H1 (cell line): ENCODE data around the gene BPIFB6. TPM values are rescaled to one million over a fixed set of nuclear protein-coding genes. Genes with fewer than 3 reads are reported as not detected.

Experiments
- CTCF ChIA-PET: fragments of 300-600 bp; sonication (Branson Sonifier 250); formaldehyde crosslinking; loops from one replicate; lab custom pipeline; 2021; ENCODE audit not compliant: partially characterized antibody; lab: Charles Lee
- POLR2A ChIA-PET: fragments of 300-600 bp; sonication (Branson Sonifier 250); formaldehyde crosslinking; loops from one replicate; lab custom pipeline; 2021; ENCODE audit warnings: inconsistent platforms; ENCODE audit not compliant: partially characterized antibody; lab: Charles Lee
- DNase-seq, 2 experiments: peaks; one replicate each; pipeline versions ENCODE4 v3.0.0 to v3.0.0-alpha.2; 2010 to 2022; ENCODE audit warnings: low spot score in 2 of 2, low read depth in 1 of 2, mixed read lengths in 1 of 2
- FAIRE-seq: peaks from 2 replicates; lab custom pipeline; 2011; peaks lifted over from hg19 to GRCh38; lab: Jason Lieb, UNC
- H2AFZ ChIP-seq: 2 replicates; pipeline ENCODE4 v1.8.1; 2012; ENCODE audit warnings: low read length, inconsistent platforms
- H2AK5ac ChIP-seq: 2 replicates; pipeline ENCODE4 v1.6.1; 2013; ENCODE audit warnings: low read depth, low read length
- H2BK120ac ChIP-seq: replicated peaks from 2 replicates; pipeline ENCODE3; 2013; ENCODE audit warnings: low read depth, low read length, inconsistent platforms
- H2BK12ac ChIP-seq: 2 replicates; pipeline ENCODE4 v1.6.1; 2013; ENCODE audit warnings: low read depth, low read length
- H2BK15ac ChIP-seq: 2 replicates; pipeline ENCODE4 v1.6.1; 2013; ENCODE audit warnings: low read length
- H2BK20ac ChIP-seq: 2 replicates; pipeline ENCODE4 v1.6.1; 2013; ENCODE audit warnings: low read length
- H2BK5ac ChIP-seq: 2 replicates; pipeline ENCODE4 v1.6.1; 2013; ENCODE audit warnings: low read depth, low read length
- H3K14ac ChIP-seq: 2 replicates; pipeline ENCODE4 v1.6.1; 2013; ENCODE audit warnings: inconsistent platforms; ENCODE audit not compliant: insufficient read length
- H3K18ac ChIP-seq: 2 replicates; pipeline ENCODE4 v1.6.1; 2013; ENCODE audit warnings: low read length; ENCODE audit errors: extremely low read depth
- H3K23ac ChIP-seq: 2 replicates; pipeline ENCODE4 v1.6.1; 2013; ENCODE audit warnings: inconsistent platforms; ENCODE audit not compliant: insufficient read length
- H3K23me2 ChIP-seq: 2 replicates; pipeline ENCODE4 v1.6.1; 2013; ENCODE audit warnings: low read depth, low read length
- H3K27ac ChIP-seq: 2 replicates; pipeline ENCODE4 v1.6.1; 2011; ENCODE audit warnings: low read depth, low read length, inconsistent platforms
- H3K27me3 ChIP-seq, 4 experiments: replicated peaks in 1 of 4; 1 replicate in 1 of 4; 2 replicates in 3 of 4; pipeline versions ENCODE4 v1.6.1 to v1.8.1; 2011 to 2013; ENCODE audit warnings: low read length in 3 of 4, mild to moderate bottlenecking in 3 of 4, inconsistent platforms in 2 of 4, mixed read lengths in 2 of 4, moderate library complexity in 1 of 4; ENCODE audit not compliant: control insufficient read depth in 3 of 4, insufficient read depth in 3 of 4; ENCODE audit errors: extremely low read depth in 1 of 4
- H3K36me3 ChIP-seq, 4 experiments: 2 replicates each; pipeline versions ENCODE4 v1.6.1 to v1.8.1; 2011 to 2013; ENCODE audit warnings: mild to moderate bottlenecking in 4 of 4, low read length in 3 of 4, moderate library complexity in 2 of 4, control low read depth in 1 of 4, inconsistent platforms in 1 of 4; ENCODE audit not compliant: insufficient read depth in 4 of 4, control insufficient read depth in 2 of 4
- H3K4ac ChIP-seq: replicated peaks from 2 replicates; pipeline ENCODE3; 2013; ENCODE audit warnings: low read length, low read depth, mixed read lengths, inconsistent platforms; ENCODE audit not compliant: insufficient read length
- H3K4me1 ChIP-seq, 4 experiments: replicated peaks in 1 of 4; 1 replicate in 1 of 4; 2 replicates in 3 of 4; pipeline versions ENCODE4 v1.6.1 to v1.8.1; 2011 to 2013; ENCODE audit warnings: low read length in 3 of 4, inconsistent platforms in 2 of 4, mixed read lengths in 1 of 4; ENCODE audit not compliant: insufficient read depth in 4 of 4, control insufficient read depth in 3 of 4
- H3K4me2 ChIP-seq, 2 experiments: 2 replicates each; pipeline versions ENCODE4 v1.6.1 to v1.8.1; 2011 to 2013; ENCODE audit warnings: low read depth in 2 of 2, low read length in 2 of 2, control low read depth in 1 of 2, inconsistent platforms in 1 of 2, mild to moderate bottlenecking in 1 of 2; ENCODE audit not compliant: insufficient read depth in 1 of 2
- H3K4me3 ChIP-seq, 4 experiments: fragments of 200-600, 300-600 bp in 1 of 4; sonication (generic), shearing (Covaris generic), sonication (Bioruptor Twin) in 1 of 4; 2 replicates each; pipeline versions ENCODE4 v1.5.1 to v1.8.1; 2011 to 2016; ENCODE audit warnings: low read length in 4 of 4, low read depth in 3 of 4, control low read depth in 2 of 4, inconsistent platforms in 2 of 4, mild to moderate bottlenecking in 2 of 4, mixed read lengths in 1 of 4, moderate library complexity in 1 of 4; ENCODE audit not compliant: insufficient read depth in 2 of 4; ENCODE audit errors: extremely low read depth in 1 of 4
- H3K56ac ChIP-seq: replicated peaks from 2 replicates; pipeline ENCODE3; 2013; ENCODE audit warnings: low read depth, mild to moderate bottlenecking, mixed read lengths, low read length, inconsistent platforms; ENCODE audit not compliant: insufficient read length
- H3K79me1 ChIP-seq: 2 replicates; pipeline ENCODE4 v1.6.1; 2013; ENCODE audit warnings: low read depth, low read length, control low read depth
- H3K79me2 ChIP-seq, 2 experiments: 2 replicates each; pipeline versions ENCODE4 v1.6.1 to v1.8.1; 2012 to 2013; ENCODE audit warnings: low read length in 2 of 2, mild to moderate bottlenecking in 2 of 2, inconsistent platforms in 1 of 2; ENCODE audit not compliant: insufficient read depth in 2 of 2, control insufficient read depth in 1 of 2
- H3K9ac ChIP-seq, 4 experiments: replicated peaks in 1 of 4; 1 replicate in 1 of 4; 2 replicates in 3 of 4; pipeline versions ENCODE4 v1.6.1 to v1.8.1; 2011 to 2013; ENCODE audit warnings: low read depth in 3 of 4, low read length in 3 of 4, control low read depth in 2 of 4, mild to moderate bottlenecking in 2 of 4, moderate library complexity in 2 of 4, inconsistent platforms in 1 of 4; ENCODE audit errors: extremely low read depth in 1 of 4
- H3K9me3 ChIP-seq, 2 experiments: 2 replicates each; pipeline versions ENCODE4 v1.6.1 to v1.8.1; 2012 to 2013; ENCODE audit warnings: mild to moderate bottlenecking in 2 of 2, moderate library complexity in 2 of 2, control low read depth in 1 of 2, inconsistent platforms in 1 of 2, low read depth in 1 of 2, low read length in 1 of 2, mixed read lengths in 1 of 2; ENCODE audit not compliant: insufficient read depth in 2 of 2
- H4K20me1 ChIP-seq, 2 experiments: replicated peaks in 1 of 2; 2 replicates each; pipeline versions ENCODE3 to v1.8.1; 2011 to 2013; ENCODE audit warnings: inconsistent platforms in 2 of 2, low read length in 2 of 2, mild to moderate bottlenecking in 1 of 2; ENCODE audit not compliant: insufficient read depth in 2 of 2, control insufficient read depth in 1 of 2
- H4K5ac ChIP-seq: 2 replicates; pipeline ENCODE4 v1.6.1; 2013; ENCODE audit warnings: low read length, low read depth, mixed read lengths, inconsistent platforms; ENCODE audit not compliant: insufficient read length
- H4K8ac ChIP-seq: 2 replicates; pipeline ENCODE4 v1.8.0; 2013; ENCODE audit warnings: mild to moderate bottlenecking, moderate library complexity, low read length, inconsistent platforms; ENCODE audit not compliant: insufficient read depth; ENCODE audit errors: extremely low read depth
- H4K91ac ChIP-seq: replicated peaks from 2 replicates; pipeline ENCODE3; 2013; ENCODE audit warnings: low read length, mixed read lengths, inconsistent platforms; ENCODE audit not compliant: insufficient read length
- CTCF ChIP-seq, 3 experiments: IDR thresholded peaks; 1 replicate in 2 of 3; 2 replicates in 1 of 3; pipeline versions ENCODE4 v1.5.1 to v1.6.1; 2011; ENCODE audit warnings: low read length in 3 of 3, mild to moderate bottlenecking in 3 of 3, inconsistent platforms in 2 of 3, low read depth in 1 of 3, moderate library complexity in 1 of 3; ENCODE audit not compliant: insufficient read depth in 1 of 3; ENCODE audit errors: control extremely low read depth in 1 of 3
- EGR1 ChIP-seq: IDR thresholded peaks from 2 replicates; pipeline ENCODE4 v1.6.1; 2011; ENCODE audit warnings: low read depth, low read length, borderline replicate concordance
- RBBP5 ChIP-seq: IDR thresholded peaks from 2 replicates; pipeline ENCODE4 v1.7.1; 2012; ENCODE audit warnings: low read depth, mild to moderate bottlenecking, inconsistent platforms, low read length, moderate library complexity, borderline replicate concordance
- SAP30 ChIP-seq: fragments of 300-600 bp; sonication (generic); IDR thresholded peaks from 2 replicates; pipeline ENCODE4 v1.7.1; 2012; ENCODE audit warnings: low read length, moderate library complexity, mild to moderate bottlenecking, inconsistent platforms; ENCODE audit not compliant: insufficient read depth, insufficient replicate concordance
- SP1 ChIP-seq: IDR thresholded peaks from 2 replicates; pipeline ENCODE4 v1.6.1; 2011; ENCODE audit warnings: low read depth, low read length
- SP2 ChIP-seq: IDR thresholded peaks from 2 replicates; pipeline ENCODE4 v1.6.1; 2012; ENCODE audit warnings: mild to moderate bottlenecking, low read length, inconsistent platforms
- TBP ChIP-seq: IDR thresholded peaks from 2 replicates; pipeline ENCODE4 v1.6.1; 2011; ENCODE audit warnings: low read depth, low read length, improper control_type of control experiment
- TCF12 ChIP-seq: IDR thresholded peaks from 2 replicates; pipeline ENCODE4 v1.6.1; 2011; ENCODE audit warnings: low read depth, mild to moderate bottlenecking, low read length
- WGBS, 2 experiments: shearing (Covaris generic) in 1 of 2; methylation state at CpG; one replicate each; pipeline versions ENCODE4 v1.1.6 to v1.1.7; 2013 to 2015; ENCODE audit warnings: low lambda C conversion rate in 2 of 2, mixed read lengths in 2 of 2, inconsistent platforms in 1 of 2, low coverage in 1 of 2, missing lambda C conversion rate in 1 of 2; ENCODE audit not compliant: insufficient replicate concordance in 2 of 2, insufficient coverage in 1 of 2, insufficient read length in 1 of 2; ENCODE audit errors: extremely low coverage in 1 of 2, missing lambda C conversion rate in 1 of 2; 5-methylcytosine and 5-hydroxymethylcytosine counted together
- polyA plus RNA-seq, 7 experiments: library from polyadenylated mRNA; depleted of rRNA in 3 of 7; stranded (reverse) in 5 of 7; unstranded in 2 of 7; fragments of >200 nt in 5 of 7; fragments of 200-250 nt in 2 of 7; gene quantifications; 1 replicate in 5 of 7; 2 replicates in 1 of 7; 4 replicates in 1 of 7; pipeline versions ENCODE4 v1.2.1 to v1.2.3, GENCODE V29; 2011 to 2013; ENCODE audit warnings: missing spikeins in 2 of 7, mixed read lengths in 2 of 7
- total RNA-seq: library from RNA; stranded (reverse); fragmentation: NEBNext Ultra II Directional; extraction: Animal tissue kit (Norgen Biotek cat#: 25700); gene quantifications from 2 replicates; pipeline ENCODE4 v1.2.1, GENCODE V29; 2021

Gene BPIFB6
- total and polyA plus RNA-seq, 2 of the 8 experiments (the other 6 are each of a cell fraction or from before 2014, with no cell fraction given): not detected

GRCh38 chr20:33068251-33068939 lies 36.9 kb downstream of the BPIFB6 start:
- Histone ChIP-seq H3K79me1 (no peaks in the 10 kb centered on the region), H2AFZ (no peak overlapping the region), H4K8ac (no peak overlapping the region), H4K91ac (no peak overlapping the region), H2AK5ac (no peak overlapping the region)
- TF ChIP-seq CTCF (IDR thresholded peaks at IDR 0.05; ENCODE audit: control extremely low read depth in 1 of 3, insufficient read depth in 1 of 3, low read depth in 1 of 3, low read length in 3 of 3) (no peak), SP1 (no peak), TCF12 (no peak), SAP30 (no peak), RBBP5 (no peak), TBP (no peak), SP2 (no peak), EGR1 (no peak)
- TF ChIP-seq, all 59 proteins: peak for 0
- H3K9me3 ChIP-seq: no peaks in the 10 kb centered on the region
- POLR2A ChIA-PET: interaction anchor here (1.1 kb wide), 1 partner anchor 305 kb away, joined by 3 read pairs; no protein-coding TSS in a partner anchor
- H3K4me3 ChIP-seq: no peak overlapping the region
- H3K23me2 ChIP-seq: no peaks in the 10 kb centered on the region
- H3K36me3 ChIP-seq: no peaks in the 10 kb centered on the region
- no peak overlapping the region for H3K27ac ChIP-seq
- no peak overlapping the region for H3K4me2 ChIP-seq
- FAIRE-seq (no peak), DNase-seq (no peak)
- H3K18ac ChIP-seq: no peak overlapping the region
- H3K79me2 ChIP-seq: no peaks in the 10 kb centered on the region
- no peak overlapping the region for H4K5ac ChIP-seq
- no peaks in the 10 kb centered on the region for H3K27me3 ChIP-seq
- no peak overlapping the region for H3K4ac ChIP-seq
- H2BK20ac ChIP-seq: no peak overlapping the region
- CTCF ChIA-PET: interaction anchor here (0.6 to 3.0 kb wide), 4 partner anchors 16 to 309 kb away, joined by 3 to 10 read pairs (median 3); no protein-coding TSS in a partner anchor
- no peaks in the 10 kb centered on the region for H3K4me1 ChIP-seq
- H2BK5ac ChIP-seq: no peak overlapping the region
- no peak overlapping the region for H3K56ac ChIP-seq
- H2BK120ac ChIP-seq: no peak overlapping the region
- H2BK12ac ChIP-seq: no peak overlapping the region
- no peak overlapping the region for H3K23ac ChIP-seq
- 88% methylated on average over 12 of the region's 12 CpGs; no CpG with 5 or more reads in 1 of the 2 experiments for WGBS, 2 experiments
- H2BK15ac ChIP-seq: no peak overlapping the region
- H3K9ac ChIP-seq: no peak overlapping the region
- no peak overlapping the region for H3K14ac ChIP-seq
- H4K20me1 ChIP-seq: no peaks in the 10 kb centered on the region
